ENCODE results near the gene CAMKK2. TPM values are rescaled to one million over a fixed set of nuclear protein-coding genes. Genes with fewer than 3 reads are reported as not detected.
A peak's percentile ranks its signal among the peaks of the same experiment; 100 is the strongest.
"Not testable (repeated sequence)": the region's sequence is repeated elsewhere in the genome, so short reads cannot be mapped to it uniquely, and the experiment has no call there.

Gene CAMKK2
- total RNA-seq, 1 donor from 2014 or later: 34.4 TPM

- Mint-ChIP-seq H3K4me1 (ENCODE audit: unreplicated experiment) (peaks cover 5% of the 10 kb centered on the region), H3K36me3 (peaks cover 4% of the 10 kb centered on the region), H3K27ac (peak within 1 kb of the TSS; percentile 78), H3K4me3 (peak within 1 kb of the TSS; percentile 87), H3K27me3 (no peaks in the 10 kb centered on the region), H3K9me3 (no peaks in the 10 kb centered on the region)
- peak; percentile 25 for TF ChIP-seq CTCF (conservative IDR thresholded peaks at IDR 0.05)
- peak; percentile 85 for DNase-seq (ENCODE audit: extremely low spot score, unreplicated experiment)
These were observed 86.6 kb downstream of the CAMKK2 start, which contains the start of gene P2RX4 for GRCh38 chr12:121209624-121210572. P2RX4 (plus strand) TSS chr12:121210129; CDS start chr12:121210165, 36 bp downstream.

- no peaks in the 10 kb centered on the region for H3K9me3 Mint-ChIP-seq
- H3K27me3 Mint-ChIP-seq: no peaks in the 10 kb centered on the region
- peaks cover 1% of the 10 kb centered on the region for H3K36me3 Mint-ChIP-seq
- no peak for DNase-seq (ENCODE audit: extremely low spot score, unreplicated experiment)
- peak overlapping the region; percentile 23 for H3K4me3 Mint-ChIP-seq
- H3K4me1 Mint-ChIP-seq (ENCODE audit: unreplicated experiment): peaks cover 2% of the 10 kb centered on the region
- TF ChIP-seq CTCF (conservative IDR thresholded peaks at IDR 0.05): no peak
- peak overlapping the region; percentile 23 for H3K27ac Mint-ChIP-seq
These were observed 87.3 kb downstream of the CAMKK2 start for GRCh38 chr12:121209221-121209620.

- not testable (repeated sequence) for H3K36me3 Mint-ChIP-seq; H3K9me3 Mint-ChIP-seq; H3K27me3 Mint-ChIP-seq; DNase-seq (ENCODE audit: extremely low spot score, unreplicated experiment); H3K4me1 Mint-ChIP-seq (ENCODE audit: unreplicated experiment)
- peak overlapping the region; percentile 23 for H3K4me3 Mint-ChIP-seq
- peak overlapping the region; percentile 23 for H3K27ac Mint-ChIP-seq
These were observed 87.9 kb downstream of the CAMKK2 start for GRCh38 chr12:121208571-121208970.

GRCh38 chr12:121205491-121205890 is 91.0 kb downstream of the CAMKK2 start:
- H3K27ac Mint-ChIP-seq: no peak overlapping the region
- no peak for DNase-seq (ENCODE audit: extremely low spot score, unreplicated experiment)

GRCh38 chr12:121203482-121203881 is 93.0 kb downstream of the CAMKK2 start:
- TF ChIP-seq CTCF (conservative IDR thresholded peaks at IDR 0.05): no peak
- Mint-ChIP-seq H3K4me1 (ENCODE audit: unreplicated experiment) (no peaks in the 10 kb centered on the region), H3K9me3 (no peaks in the 10 kb centered on the region), H3K4me3 (no peak overlapping the region), H3K36me3 (no peaks in the 10 kb centered on the region), H3K27ac (no peak overlapping the region), H3K27me3 (no peaks in the 10 kb centered on the region)
- no peak for DNase-seq (ENCODE audit: extremely low spot score, unreplicated experiment)

More at GRCh38 chr12:121205491-121205890, 91.0 kb downstream of the CAMKK2 start:
- Mint-ChIP-seq H3K9me3 (no peaks in the 10 kb centered on the region), H3K36me3 (no peaks in the 10 kb centered on the region), H3K4me3 (no peak overlapping the region), H3K27me3 (no peaks in the 10 kb centered on the region), H3K4me1 (ENCODE audit: unreplicated experiment) (no peaks in the 10 kb centered on the region)
- TF ChIP-seq CTCF (conservative IDR thresholded peaks at IDR 0.05): no peak
